Measurements from ENCODE around the gene BCL6.
A peak's percentile ranks its signal among the peaks of the same experiment; 100 is the strongest.

BCL6 gene

DNA sequence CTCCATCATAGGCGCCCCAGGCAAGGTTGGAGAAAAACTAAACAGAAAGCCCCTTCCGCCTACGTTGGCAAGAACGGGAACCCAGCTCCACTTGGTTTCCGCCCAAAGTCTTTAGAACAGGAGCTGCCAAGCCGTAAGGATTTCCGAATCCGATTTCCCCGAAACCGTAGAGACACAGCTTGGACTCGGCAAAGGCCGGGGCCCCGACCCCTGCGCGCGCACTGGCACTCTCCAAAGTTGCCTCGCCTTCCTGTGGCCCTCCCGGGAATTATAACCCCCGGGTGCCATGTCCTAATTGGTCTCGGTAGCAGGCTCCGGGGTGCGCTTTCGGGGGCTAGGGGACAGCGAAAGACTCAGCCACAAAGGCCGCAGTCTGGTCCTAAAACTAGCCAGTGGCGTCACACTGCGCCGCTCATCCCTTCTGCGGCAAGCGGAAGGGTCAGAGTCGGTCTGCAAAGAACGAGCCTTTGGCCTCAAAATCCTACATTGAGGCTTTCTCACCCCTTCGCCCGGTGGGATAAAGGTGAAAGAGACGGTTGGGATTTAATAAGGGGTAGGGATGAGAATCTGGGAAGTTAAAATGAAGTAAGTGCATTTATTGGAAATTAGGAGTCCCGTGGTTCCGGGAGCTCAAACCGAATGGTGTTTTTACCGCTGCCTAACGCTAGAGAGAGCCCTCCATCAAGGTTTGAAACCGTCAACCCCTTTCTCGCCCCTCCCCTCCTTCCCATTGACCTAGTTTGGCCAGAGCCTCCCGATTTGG is 6.8 kb downstream of the BCL6 start:
- DNase-seq, result peak; percentile 90

- DNase-seq, result no peak
Measured at GRCh38 chr3:187738071-187738330, 7.3 kb downstream of the BCL6 start.

- peak; percentile 22 for DNase-seq
Measured at GRCh38 chr3:187737368-187738070, 7.7 kb downstream of the BCL6 start.

GRCh38 chr3:187737006-187737367 is 8.3 kb downstream of the BCL6 start:
- DNase-seq, result no peak

DNA sequence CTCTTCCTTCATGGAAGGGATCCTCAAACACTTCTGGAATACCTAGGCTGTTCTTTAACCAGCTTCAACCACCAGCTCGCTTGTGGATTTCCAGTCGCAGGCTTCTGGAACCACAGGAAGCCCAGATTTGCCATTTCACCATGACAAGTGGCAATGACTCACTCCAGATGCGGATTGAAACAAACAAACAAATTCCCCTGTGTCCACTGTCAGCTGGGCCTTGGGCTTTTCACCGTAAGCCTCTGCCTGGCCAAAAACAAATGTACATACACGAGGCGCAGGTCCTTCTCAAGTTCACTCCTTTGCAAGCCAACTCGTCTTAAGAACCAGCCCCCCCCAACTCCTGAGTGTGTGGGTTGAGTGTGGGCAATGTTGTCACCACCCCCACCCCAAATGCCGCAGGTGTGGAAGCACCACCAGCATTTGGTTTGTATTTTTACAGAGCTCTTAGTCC is 8.8 kb downstream of the BCL6 start:
- no peak for DNase-seq

DNA sequence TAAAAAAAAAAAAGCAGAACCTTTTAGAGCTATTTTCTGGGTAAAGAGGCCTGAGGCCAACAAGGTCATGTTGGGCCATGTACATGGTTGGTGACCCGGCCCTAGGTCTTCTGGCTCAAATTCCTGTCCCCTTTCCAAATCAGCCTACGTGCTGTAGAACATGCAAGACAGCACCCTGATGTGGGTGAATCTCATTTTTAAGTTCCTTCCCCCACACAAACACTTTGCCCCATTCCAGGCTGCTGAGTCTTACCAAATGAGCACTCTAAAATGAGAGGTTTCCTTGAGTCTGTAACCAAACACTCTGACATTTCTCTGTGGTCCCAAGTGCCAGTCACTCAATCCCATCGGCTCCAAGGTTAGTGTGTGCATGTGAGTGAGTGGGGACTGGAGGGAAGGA is 9.4 kb downstream of the BCL6 start:
- DNase-seq, result no peak

DNA sequence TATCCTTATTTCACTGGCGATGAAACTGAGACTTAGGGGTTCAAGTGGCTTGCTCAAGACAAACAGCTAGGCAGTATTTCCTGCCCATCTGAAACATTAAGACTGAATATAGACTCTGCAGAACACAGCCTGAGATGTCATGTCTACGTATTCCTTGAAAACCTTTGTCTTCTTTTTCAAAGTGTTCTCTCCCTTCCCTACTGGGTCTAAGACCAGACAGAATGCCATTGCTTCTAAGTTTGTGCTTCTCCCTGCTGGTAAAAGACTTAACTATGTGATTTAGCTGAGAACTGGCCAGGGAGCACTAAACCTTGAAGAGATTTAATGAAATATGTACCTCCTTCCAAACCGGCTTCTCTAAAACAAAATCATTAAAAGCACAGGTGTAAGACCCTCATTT is 9.9 kb downstream of the BCL6 start:
- DNase-seq, result no peak

DNA sequence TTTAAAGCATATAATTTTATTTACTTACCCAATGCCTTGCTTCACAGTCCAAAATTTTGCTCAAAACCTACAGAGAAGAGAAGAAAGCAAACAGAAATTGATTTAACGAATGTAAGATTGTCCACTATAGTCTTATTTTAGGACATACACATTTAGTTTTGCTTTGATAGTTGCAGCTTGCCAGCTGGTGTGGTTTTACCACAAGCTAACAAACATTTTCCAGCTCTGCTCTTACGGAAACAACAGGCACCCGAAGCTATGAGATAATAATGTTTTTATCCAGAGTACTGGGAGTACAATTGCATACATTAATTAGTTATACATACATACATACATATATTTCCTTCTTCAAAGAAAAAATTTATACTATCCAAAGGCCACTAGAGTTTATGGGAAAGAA is 10.4 kb downstream of the BCL6 start:
- DNase-seq, result no peak

- no peak for DNase-seq
Measured at GRCh38 chr3:187733371-187733770, 11.9 kb downstream of the BCL6 start.

DNA sequence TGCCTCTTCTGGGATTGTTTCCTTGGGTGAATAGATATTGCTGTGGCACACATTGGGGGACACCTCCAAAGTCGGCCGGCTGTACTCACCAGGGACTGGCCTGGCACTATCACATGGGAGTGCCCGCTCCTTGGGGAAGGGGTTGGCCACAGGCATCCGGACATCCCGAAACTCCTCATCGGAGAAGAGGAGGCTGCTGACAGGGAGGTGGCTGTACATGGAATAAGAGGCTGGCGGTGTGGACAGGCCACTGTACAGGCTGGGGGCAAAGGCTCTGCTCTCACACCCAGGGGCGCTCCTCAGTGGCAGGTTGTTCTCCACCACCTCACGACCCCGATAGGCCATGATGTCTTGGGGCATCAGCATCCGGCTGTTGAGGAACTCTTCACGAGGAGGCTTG is 15.7 kb downstream of the BCL6 start:
- DNase-seq, result no peak

- DNase-seq, result no peak
Measured at GRCh38 chr3:187728940-187729583, 16.2 kb downstream of the BCL6 start.

- no peak for DNase-seq
Measured at GRCh38 chr3:187728248-187728647, 17.0 kb downstream of the BCL6 start.

DNA sequence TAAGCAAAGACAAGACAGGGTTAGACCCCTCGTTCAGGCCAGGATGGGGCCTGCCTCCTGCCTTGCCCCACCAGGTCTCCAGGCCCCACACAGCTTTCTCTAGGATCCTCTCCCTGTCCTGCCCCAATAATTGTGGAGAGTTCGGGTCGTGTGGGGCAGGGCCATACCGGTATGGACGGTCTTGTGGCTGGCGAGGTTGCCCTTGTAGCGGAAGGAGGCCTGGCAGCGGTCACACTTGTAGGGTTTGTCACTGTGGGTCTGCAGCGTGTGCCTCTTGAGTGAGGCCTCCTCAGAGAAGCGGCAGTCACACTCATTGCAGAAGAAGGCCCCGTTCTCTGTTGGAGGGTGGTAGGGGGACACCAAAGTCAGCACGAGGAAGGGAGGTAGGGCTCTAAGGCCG is 18.7 kb downstream of the BCL6 start:
- DNase-seq, result no peak

DNA sequence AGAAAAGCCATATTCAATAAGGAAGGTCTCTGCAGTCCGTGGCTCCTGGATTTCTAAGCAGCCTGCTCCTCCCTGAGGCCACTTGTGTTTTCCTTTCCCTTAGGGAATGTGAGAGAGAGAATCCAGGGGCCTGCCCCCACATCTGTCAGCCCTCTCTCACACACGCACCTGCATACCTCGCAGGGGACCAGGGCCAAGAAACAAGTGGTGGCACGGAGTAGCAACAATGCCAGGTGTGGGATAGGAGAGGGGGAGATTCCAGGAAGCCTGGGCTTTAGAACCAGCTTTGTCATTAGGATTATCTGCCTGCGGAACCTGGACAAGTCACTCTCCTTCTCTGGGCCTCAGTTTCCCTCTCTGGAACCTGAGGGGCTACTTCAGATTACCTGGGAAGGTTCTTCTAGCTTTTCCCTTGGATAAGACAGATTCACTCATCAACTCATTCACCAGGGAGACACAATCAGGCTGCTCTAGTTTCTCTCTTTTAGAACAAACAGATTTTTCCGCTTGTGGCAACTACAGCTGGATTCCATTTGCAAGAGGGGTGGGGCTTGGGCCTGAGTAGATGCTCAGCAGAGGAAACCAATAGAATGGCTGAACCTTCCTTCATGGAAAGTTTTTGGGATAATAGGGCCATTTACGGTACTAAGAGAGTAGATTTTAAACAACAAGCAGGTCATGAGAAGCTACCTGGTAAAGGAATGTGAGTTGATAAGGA is 19.5 kb downstream of the BCL6 start:
- no peak for DNase-seq

DNA sequence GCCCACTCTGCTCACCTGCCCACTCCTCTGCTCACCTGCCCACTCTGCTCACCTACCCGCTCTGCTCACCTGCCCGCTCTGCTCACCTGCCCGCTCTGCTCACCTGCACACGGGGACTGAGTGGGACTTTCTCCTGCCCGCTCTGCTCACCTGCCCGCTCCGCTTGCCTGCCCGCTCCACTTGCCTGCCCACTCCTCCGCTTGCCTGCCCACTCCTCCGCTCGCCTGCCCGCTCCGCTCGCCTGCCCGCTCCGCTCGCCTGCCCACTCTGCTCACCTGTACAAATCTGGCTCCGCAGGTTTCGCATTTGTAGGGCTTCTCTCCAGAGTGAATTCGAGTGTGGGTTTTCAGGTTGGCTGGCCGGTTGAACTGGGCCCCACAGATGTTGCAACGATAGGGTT is 20.0 kb downstream of the BCL6 start:
- no peak for DNase-seq

GRCh38 chr3:187722206-187722612 is 23.1 kb downstream of the BCL6 start:
- DNase-seq, result no peak

- no peak for DNase-seq
Measured at GRCh38 chr3:187721055-187721454, 24.2 kb downstream of the BCL6 start.

DNA sequence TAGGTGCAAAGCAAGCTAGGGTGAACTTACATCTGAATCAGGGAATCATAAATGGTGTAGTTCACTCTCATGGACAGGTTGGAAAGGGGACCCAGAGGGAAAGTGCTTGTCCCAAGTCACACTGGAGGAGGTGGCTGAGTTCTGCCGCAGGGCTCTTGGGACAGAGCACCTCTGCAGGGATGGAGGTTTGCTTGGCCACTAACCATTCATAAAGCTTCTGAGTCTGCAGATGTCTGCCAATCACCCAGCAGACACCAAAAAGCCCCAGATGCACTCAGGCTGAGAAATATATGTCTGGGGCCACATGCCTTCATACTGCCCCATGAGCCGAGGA is 25.0 kb downstream of the BCL6 start:
- DNase-seq, result no peak

DNA sequence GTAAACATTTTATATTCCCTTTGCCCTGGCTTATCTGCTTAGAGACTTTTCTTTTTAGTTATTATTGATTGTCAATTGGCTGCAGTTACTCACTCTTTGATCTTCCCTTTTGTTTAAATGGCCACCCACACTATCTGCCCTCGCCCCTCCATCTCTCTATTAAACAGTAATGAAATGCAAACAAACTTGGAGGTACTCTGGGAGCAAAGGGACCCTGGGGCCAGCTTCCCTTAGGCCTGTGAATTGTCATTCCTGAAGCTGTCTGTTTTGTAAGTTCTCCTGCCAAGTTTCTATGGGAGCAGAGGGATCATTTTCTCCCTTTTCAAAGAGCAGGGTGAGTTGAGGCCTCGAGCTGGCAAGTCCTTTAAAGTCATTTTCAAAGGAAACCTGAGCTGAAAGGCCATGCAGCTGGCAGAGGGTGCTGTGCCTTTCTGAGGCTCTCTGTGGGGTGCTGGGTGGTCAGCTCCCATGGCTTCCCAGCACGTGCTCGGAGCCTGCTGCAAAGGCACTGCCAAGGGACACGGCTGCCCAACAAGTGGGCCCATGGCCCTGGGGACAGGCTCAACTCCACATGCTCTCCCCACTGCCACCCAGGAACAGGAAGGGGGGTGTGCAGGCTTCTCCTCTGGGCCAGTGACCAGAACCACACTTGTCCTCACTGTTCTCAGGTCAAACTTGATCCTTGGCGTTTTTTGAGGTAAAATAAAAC is 25.5 kb downstream of the BCL6 start:
- no peak for DNase-seq

DNA sequence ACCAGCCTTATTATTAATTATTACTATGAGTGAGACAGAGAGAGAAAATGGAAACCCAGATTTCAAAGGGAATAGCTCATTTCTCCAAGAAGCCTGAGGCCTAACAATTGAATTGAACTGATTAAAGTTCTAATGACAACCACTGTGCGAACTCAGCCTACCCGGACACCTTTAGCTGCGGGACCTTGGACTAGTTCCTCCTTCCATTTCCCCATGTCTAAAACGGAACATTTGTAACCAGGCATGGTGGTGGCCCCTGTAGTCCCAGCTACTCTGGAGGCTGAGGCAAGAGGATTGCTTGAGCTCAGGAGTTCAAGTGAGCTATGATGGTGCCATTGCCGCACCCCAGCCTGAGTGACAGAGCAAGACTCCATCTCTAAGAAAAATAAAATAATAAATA is 26.5 kb downstream of the BCL6 start:
- no peak for DNase-seq

DNA sequence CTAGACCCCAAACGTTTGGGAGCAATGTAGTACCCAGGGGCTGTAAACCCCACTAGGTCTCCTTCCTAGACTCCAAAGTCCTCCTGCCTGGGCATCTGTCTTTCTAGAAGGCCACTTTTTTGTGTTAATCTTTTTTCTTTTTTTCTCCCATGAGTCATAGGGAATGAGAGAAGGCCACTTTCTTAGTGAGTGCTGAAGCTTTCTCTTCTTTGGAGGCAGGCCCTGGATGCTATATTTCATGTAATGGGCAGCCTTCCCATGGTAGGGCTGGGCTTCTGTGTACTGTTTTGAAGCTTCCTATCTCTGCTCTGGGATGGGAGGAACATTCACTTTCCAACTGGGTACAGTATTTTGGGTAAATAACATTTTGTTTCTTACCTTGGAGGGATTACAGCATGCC is 27.7 kb downstream of the BCL6 start:
- DNase-seq, result no peak

DNA sequence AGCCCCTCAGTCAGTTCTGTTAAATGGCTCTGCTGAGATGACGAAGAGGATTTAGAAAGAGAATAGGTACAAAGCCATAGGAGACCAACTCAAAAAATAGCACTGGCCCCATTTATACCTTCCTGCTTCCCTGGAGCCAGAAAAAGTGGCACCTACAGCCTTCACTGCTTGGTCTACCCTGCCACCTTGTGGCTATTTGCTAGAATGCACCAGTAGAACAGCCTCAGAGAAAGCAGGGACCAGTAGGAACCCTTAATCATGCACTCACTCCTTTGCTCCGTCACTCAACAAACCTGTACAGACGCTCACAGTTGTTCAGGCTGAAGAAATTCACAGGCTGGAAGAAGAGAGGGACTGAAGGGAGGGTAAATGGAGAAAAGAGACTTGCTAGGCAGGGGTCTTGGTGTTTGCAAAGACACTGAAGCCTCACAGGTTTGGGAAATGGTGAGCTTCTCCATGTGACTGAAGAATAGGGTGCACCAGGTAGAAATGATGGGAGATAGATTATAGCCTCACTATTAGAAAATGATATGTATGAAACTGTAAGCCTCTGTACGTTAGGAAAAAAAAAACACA is 30.8 kb downstream of the BCL6 start:
- peak; percentile 68 for DNase-seq

- DNase-seq, result no peak
Measured at GRCh38 chr3:187713504-187713903, 31.8 kb downstream of the BCL6 start.
